ENCODE results near the gene DNAJC17.

Gene DNAJC17

DNA sequence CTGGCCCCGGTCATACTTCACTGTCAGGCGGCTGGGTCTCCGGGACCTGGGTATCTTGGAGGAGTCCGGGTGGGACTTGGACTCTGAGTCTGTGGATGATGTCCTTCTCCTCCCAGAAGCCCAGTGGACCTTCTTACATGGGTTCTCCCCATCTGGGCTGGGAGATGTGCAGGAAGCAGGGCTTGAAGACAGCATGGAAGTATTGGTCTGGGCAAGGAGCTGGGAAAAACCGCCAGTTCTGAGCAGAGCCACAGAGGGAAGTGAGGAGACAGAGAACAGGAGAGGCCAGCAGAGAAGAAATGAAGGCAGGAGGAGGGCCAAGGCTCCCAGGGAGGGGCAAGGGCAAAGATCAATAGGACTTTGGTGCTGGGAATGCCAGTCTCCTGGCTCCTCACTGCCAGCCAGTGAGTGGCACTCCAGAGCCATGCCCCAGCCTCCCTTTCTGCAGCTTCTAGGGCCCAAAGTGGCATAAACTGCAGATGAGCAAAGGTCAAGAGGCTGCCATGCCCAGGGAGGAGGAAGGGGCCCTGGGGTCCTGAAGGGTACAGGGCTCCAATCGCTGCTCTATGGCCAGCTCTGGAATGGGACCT is 21.3 kb upstream of the DNAJC17 start, which contains the start of gene PPP1R14D:
TSS of gene PPP1R14D (minus strand) at position 262 of the 590 bp plus-strand sequence. CDS start at position 195, 67 bp downstream.
- no peak for DNase-seq

DNA sequence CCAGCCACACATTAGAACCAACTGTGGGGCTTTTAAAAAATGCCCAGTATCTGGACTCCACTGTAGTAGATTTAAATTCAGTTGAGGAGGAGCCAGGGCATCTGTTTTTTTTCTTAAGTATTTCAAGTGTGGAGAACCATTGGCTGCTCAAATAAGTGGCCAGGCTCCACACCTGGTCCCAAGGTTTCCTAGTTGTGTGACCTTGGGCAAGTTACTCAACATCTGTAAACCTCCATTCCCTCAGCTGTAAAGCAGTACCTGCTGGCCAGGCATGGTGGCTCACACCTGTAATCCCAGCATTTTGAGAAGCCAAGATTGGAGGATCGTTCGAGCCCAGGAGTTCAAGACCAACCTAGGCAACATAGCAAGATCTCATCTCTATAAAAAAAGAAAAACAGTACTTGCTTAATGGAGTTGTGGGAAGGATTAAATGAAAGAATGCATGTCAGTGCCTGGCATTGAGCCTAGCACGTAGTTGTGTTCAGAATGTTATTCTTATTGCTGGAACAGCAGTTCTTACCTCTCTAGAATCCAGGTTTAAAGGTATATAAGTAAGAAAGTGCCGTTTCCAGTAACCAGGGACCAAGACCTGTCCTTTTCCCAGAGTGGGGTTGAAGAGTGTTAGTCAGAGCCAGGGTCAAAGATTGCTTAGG is 19.3 kb upstream of the DNAJC17 start:
- no peak for DNase-seq

DNA sequence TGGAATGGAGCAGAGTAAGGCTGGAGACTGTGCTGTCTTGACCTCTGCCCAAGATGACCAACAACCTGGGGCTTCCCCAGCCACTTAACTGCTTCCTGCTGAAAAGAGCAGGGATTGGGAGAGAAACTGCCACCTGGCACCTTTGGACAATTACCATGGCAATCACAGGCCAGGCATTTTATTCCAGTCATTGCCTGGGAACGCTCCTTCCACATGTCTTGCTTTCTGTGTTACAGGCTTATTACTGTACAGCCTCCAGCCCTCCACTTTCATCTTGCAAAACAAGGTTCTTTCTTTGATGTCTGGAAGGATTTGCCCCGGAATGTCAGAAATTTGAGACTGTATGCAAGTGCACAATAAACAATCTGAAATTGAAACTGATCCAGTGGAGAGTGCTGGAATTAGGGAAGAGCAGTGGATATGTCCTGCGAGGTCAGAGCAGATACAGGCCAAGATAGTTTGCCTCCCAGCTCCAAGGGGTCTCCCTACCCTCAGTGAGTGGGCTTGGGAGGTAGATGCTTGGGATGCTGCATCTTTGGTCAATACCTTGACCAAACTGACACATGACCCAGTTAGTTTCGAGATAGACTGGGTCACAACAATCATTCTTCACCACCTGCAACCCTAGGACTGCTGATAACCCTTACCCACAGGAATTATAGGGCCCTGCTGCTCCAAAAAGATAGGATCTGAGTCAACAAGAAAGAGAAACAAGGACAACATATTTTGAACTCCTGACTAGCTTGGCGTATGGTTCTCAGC is 18.6 kb upstream of the DNAJC17 start:
- no peak for DNase-seq

DNA sequence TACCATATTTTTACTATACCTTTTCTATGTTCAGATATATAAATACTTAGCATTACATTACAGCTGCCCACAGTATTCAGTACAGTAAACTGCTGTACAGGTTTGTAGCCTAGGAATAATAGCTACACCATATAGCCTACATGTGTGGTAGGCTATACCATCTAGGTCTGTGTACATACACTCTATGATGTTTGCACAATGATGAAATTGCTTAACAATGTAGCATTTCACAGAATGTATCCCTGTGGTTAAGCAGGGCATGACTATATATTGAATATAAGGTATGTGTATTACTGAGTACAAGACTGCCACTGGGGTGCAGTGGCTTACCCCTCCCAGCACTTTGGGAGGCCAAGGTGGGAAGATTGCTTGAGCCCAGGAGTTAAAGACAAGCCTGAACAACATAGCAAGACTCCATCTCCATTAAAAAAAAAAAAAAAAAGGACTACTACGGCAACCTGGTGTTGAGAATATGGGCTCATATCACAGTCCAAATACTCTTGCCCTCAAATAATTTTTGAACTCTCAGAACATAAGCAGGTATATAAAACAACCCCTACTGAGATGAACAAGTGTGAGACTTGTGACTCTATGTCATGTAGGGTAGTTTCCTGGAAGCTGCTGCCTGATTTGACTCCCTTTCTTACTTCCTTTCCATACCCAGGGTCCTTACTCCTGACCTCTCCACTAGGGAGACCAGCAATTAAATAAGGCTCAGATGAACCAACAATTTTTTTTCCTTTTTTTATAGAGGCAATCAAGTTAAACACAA is 16.5 kb upstream of the DNAJC17 start:
- DNase-seq = no peak

DNA sequence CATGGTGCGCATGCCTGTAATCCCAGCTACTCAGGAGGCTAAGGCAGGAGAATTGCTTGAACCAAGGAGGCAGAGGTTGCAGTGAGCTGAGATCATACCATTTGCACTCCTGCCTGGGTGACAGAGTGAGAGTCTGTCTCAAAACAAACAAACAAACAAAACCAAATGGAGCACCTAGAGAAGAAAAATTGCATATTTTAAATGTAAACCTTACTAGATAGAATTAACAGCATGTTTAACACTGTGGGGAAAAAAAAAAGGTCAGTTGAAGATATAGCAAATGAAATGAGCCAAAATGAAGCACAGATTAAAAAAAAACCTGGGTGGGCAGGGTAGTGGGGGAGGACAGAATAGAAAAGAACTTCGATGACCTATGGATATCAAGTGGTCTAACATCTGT is 13.9 kb upstream of the DNAJC17 start:
- no peak for DNase-seq

DNA sequence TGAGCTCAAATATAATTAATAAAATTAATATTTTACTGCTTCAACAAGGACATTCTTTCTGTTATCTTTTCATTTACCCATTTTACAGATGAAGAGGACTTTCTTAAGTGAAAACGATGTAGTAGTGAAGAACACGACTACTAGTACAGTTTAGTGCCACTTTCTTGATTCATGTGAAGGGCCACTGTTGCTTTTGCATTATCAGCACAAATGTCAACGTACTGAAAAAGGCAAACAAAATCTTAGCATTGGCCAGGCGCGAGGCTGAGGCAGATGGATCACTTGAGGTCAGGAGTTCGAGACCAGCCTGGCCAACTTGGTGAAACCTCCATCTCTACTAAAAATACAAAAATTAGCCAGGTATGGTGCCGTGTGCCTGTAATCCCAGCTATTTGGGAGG is 11.8 kb upstream of the DNAJC17 start:
- no peak for DNase-seq

DNA sequence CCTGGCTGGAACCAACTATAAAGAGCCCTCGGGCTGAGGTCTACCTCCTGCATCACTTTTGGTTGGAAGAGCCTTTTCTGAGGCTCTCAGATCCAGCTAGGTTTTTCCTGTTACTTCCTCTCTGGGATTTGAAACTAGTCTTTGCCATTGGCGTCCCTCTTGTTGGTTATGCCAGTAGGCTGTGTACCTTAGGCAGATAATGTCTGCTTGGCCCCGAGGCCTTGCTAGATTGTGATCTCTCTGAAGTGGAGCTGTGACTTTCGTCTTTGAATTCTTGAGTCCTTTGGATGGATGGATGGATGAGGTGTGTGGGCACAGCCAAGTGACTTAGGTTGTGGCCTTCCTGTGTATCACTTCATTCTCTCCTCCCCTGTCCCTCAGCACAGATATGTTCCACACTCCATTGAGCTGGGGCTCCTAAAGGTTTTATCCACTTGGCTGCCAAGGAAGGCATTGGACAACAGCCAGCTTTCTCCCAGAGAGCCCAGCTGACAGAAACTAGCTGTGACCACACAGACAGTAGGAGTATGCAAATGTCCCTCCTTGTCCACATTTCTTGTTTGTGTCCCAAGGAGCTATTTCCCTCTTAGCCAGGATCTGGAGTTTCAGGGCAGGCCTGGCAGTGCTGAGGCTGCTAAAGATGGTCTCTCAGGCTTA is 7.9 kb upstream of the DNAJC17 start:
- no peak for DNase-seq

DNA sequence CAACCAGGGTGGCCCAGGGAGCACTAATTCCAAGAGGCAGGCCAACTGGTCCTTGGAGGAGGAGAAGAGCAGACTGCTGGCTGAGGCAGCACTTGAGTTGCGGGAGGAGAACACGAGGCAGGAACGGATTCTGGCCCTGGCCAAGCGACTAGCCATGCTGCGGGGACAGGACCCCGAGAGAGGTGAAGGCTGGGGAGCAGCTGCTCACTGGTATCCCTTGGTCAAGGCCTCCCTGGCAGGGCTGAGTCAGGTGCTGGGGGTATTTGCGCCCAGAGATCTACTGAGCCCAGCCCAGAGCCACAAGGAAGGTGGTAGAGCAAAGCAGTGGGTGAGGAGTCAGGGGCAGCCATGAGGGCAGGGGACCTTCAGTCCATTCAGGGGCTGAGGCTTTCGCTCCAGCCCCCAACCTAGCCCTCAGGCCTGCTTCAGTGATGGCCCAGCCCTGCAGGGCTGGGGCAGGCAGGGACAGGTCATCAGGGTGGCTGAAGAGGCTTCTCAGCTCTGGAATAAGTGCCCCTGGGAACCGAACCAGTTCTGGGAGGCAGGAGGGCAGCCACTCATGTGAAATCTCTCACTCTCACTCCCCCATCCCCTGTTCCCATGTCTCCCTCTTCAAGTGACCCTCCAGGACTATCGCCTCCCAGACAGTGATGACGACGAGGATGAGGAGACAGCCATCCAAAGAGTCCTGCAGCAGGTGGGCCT is 5.6 kb upstream of the DNAJC17 start:
- DNase-seq = no peak

DNA sequence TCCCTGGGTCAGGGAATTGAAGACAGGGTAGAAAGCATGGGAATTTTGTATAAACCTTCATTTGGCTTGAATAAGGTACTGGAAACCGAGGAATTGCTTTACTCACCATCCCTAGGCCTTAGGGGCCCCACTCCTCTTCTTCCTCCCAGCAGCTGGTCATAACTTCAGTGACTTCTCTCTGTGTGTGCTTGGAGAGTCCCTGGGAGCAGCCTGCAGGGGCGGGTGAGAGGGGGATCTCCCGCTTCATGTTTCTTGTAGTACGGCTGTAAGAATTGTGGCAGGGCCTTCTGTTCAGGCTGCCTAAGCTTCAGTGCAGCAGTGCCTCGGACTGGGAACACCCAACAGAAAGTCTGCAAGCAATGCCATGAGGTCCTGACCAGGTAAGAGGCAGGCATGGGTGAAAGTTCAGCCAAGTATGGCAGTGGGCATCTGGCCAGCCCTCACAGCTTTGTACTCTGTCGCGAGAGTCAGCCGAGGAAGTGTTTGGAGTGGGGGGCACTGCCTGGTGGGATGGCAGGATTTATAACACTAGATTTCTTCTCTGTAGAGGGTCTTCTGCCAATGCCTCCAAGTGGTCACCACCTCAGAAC is 1.7 kb upstream of the DNAJC17 start:
- DNase-seq = no peak

DNA sequence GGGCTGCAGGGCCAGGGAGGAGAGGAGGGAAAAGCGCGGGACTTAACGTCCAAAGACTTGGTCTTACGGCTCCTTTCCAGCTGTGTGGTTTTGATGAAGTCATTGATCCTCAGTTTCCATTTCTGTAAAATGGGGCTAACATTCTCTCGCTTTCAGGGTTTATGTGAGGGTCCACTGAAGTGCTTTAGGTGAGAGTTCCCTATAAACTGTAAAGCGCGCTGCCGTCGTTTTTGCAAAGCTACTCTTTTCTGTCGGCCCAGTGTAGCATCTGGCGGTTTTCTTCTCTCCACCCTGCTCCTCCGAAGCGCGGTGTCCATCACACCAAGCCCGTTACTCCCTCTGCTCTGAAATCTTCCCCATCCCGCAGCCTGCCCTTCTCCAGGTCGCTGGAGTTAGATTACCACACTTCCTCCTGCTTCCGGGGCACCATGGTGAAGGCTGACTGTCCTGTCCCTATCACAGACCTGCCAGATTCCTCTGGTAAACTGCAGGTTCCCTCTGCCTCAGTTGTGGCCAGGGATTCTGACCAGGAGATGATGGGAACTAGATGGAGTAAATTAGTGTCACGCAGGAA is 702 bp upstream of the DNAJC17 start:
- DNase-seq = no peak

DNA sequence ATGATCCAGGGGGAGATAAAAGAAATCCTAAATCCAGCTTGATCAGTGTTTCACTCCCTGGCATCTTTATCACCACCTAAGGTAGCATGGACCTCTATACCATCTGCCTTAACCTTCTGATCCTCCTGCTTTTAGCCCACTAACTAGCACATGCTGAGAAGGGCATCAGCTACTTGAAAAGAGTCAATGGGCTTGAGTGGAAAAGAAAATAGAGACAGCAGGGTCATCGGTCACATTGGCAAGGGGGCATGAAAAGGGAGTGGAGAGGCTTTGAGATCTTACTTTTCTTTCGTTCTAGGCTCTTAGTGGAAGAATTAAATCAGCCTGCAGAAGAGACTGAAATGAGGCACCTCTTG is 623 bp downstream of the DNAJC17 start:
- DNase-seq = no peak

DNA sequence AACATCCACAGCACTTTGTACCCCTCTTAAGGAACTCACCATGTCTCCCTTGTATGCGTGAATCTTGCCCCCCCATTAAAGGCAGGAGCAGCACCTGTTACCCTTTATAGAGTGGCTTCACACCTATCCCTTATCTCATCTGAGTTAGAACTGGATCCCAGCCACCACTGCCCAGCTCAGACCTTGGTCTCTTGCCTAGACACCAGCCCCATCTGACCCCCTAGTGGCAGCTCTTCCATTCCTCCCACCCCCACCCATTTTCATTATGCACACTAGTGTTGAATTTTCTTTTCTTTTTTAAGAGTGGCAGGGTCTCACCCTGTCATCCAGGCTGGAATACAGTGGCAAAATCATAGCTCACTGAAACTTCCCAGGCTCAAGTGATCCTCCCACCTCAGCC is 3.6 kb downstream of the DNAJC17 start:
- no peak for DNase-seq

DNA sequence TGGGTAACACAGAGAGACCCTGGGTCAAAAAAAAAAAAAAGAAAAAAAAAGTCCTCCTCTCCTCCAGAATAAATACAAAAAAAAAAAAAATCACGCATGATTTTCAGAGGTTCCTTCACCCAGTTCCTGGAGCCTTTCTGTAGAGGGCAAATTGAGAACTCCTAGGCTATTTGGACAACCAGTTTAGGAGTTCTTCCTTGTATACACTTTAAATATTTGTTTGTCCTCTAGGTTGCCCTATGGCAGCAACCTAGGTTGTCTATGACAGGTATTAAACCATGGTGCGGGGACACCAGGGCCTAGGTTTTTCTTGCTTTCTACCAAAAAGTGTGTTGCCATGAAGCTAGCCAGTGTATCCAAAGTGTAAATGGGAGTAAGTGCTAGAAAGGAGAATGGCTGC is 4.2 kb downstream of the DNAJC17 start:
- no peak for DNase-seq

DNA sequence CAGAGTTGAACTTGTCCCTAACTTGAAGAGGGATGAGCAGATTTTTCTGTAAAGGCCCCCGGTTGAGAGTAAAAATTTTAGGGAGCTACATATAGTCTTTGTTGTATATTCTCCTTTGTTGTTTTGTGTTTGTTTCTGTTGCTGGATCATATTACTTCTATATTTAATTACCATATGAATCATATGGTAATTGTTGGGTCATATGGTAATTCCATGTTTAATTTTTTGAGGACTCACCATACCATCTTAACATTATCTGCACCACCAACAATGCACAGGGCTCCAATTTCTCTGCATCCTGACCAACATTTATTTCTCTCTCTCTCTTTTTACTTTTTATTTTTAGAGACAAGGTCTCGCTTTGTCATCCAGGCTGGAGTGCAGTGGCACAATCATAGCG is 7.8 kb downstream of the DNAJC17 start:
- no peak for DNase-seq

DNA sequence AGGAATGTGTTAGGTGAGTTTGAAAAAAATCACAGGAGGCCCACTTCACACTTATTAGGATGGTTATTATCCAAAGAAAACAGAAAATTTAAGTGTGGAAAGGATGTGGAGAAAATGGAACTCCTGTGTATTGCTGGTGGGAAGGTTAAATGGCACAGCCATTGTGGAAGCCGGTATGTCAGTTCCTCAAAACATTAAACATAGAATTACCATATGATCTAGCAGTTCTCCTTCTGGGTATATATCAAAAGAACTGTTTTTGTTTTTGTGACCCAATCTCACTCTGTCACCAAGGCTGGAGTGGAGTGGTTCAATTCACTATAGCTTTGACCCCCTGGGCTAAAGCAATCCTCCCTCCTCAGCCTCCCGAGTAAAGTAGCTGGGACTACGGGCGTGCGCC is 10.8 kb downstream of the DNAJC17 start:
- DNase-seq = no peak

DNA sequence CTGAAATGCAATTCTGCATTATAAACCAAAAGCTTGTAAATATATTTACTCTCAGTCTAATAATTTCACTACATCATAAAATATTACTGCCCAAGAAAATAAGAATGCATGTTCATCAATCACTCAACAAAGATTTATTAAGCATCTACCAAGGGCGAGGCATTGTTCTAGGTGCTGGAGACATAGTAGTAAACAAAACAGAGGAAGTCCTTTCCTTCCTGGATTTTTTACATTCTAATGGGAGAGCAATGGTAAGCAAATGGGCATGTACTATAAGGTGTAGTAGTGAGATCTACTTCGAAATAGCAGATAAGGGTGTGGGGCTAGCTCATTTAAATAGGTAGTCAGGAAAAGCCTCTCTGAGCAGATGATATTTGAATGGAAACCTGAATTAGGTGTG is 11.2 kb downstream of the DNAJC17 start:
- DNase-seq = no peak

DNA sequence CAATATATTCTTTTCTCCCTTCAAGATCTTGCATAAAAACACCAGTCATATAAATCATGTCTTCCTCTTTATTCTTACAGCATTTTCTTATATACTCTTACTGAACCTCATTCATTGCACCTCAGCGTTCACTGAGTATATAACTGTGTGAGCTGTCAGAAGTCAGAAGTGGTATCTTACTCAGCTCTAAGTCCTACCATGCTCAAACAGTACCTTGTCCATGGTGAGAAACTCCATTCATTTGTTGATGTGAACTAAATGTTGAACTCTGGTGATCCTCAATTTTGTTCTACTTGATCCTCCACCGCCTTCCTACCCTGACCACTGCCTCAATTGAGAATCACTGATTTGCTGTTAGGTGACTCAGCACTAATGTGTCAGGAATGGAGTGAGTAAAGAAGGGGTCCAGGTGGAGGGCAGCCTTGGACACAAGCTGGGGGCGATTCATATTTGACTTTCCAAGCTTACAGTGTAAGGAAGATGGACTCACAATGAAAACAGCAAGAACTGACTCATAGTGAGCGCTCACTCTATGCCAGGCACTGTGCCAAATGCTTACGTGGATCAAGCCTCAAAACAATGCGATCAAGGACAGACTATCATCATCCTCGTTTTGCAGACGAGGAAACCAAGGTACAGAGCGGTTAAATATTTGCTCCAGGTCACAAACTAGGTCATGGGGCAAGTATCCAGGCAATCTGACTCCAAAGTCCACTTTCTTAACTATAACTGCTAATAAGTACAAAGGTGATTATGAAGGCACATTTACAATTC is 13.9 kb downstream of the DNAJC17 start:
- no peak for DNase-seq

DNA sequence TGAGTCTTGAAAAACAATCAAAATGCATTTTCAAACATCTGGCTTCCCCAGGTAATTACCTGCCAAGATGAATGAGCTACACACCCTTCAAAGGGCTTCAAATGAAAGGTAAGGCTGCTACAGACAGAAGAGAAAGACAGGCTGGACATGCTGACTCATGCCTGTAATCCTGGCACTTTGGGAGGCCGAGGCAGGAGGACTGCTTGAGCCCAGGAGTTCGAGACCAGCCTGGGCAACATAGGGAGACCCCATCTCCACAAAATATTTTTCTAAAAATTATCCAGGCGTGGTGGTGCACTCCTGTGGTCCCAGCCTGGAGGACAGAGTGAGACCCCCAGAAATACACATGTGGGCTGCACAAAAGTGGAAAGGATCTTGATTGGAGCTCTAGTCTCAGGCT is 14.9 kb downstream of the DNAJC17 start:
- DNase-seq = no peak

DNA sequence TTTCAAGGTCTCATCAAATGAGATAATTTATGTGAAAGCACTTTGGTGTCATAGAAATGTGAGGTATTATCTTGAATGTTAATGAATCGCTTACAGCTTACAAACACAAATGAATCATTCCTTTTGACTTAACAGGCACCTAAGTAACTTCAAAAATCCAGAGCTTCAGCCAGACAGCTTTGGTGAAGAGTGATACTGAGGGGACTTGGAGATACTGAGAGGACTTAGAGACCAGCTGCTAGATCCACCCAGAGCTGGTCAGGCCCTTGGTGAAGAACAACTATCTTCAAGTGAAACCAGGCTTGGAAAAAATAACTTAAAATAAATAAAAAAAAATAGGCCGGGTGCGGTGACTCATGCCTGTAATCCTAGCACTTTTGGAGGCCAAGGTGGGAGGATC is 16.6 kb downstream of the DNAJC17 start:
- DNase-seq = no peak

DNA sequence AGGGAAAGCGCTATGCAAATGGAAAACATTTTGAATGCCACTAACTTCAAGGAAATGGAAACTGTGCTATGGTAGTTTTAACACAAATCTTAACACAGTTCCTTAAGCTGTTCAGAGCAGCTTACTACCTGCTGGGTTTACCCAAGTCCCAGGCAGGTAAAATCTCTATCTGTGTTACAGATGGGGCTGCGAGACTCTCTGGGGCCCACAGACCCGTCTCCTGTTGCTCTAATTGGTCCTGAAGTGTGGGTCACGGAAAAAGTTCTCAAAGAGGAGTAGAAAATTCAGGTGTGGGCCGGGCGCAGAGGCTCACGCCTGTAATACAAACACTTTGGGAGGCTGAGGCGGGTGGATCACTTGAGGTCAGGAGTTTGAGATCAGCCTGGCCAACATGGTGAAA is 17.3 kb downstream of the DNAJC17 start:
- no peak for DNase-seq

DNA sequence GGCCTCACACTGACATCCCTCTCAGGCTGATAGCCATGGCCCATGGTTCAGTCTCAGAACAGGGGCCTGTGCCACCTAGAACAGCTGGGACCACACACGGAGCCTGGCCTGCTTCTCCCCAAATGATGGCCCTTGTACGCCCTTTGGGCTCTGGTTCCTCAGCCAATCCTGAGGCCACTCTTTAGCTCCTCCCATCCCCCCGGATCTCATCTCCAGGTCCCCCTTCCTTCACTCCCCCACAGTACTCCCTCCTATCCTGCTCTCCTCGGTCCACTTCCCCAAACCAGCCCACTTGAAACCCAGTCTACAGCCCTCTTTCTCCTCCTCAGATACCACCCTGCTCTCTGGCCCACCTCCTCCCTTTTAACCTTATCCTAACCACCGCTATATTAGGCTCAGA is 18.2 kb downstream of the DNAJC17 start:
- no peak for DNase-seq
